GM19238 (cell line): Measurements from ENCODE around the gene RASD2.

Experiments
- DNase-seq: peaks from one replicate; pipeline ENCODE4 v3.0.0; 2011; ENCODE audit warnings: low spot score; ENCODE audit not compliant: insufficient read length

RASD2 gene

DNA sequence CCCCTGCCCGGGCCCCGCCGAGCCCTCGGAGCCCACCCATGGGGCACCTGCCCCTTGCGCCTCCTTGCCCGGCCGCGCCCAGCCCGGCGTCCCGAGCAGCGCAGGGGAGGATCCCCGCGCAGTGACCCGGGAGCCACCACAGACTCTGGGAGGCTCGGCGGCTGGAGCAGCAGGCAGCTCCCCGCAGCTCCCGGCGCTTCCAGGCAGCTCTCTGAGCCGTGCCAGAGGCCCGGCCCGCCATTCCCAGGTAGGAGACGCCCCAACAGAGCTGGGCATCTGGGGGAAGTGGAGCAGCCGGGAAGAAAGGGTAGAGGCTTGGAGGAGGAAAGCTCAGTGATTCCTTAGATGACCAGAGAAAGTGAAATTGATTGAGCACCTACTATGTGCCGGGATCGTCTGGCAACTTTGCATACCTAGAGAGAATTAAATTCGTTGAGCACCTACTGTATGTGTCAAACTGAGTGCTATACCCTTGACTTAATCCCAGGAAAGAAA, 670 bp downstream of the RASD2 start:
- no peak for DNase-seq

DNA sequence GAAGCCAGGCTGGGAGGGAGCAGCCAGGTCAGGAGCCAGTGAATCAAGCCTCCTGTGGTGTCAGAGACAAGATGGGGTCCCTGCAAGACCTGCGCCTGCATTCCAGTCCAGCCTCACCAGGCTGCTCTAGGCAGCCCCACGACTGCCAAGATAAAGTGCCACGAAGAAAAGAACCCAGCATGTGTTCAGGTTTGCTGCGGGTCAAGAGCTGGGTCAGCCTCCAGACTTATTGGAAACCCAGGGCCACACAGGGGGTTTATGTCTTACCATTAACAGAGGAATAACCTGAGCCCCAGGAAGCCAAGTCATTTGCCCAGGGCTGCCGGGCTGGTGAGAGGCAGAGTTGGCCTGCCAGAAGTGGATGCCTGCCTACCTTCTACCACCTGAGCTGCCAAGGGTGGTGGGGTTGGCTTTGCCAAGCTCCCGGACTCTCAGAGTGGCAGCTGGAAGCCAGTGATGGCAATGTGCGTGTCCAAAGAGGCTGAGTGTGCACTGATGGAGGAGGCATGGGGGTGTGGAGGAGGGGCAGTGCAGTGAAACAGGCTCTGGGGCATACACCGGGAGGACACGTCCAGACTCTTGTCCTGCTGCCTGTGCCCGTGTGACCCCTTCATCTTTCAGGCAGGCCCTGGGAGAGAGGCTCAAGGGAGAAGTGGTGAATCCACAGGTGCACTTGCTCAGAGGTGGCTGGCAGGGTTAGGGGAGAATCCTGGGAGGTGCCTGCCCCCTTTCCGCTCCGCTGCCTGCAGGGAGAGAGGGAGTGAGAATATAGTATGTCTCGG, 1.7 kb downstream of the RASD2 start:
- DNase-seq = no peak

DNA sequence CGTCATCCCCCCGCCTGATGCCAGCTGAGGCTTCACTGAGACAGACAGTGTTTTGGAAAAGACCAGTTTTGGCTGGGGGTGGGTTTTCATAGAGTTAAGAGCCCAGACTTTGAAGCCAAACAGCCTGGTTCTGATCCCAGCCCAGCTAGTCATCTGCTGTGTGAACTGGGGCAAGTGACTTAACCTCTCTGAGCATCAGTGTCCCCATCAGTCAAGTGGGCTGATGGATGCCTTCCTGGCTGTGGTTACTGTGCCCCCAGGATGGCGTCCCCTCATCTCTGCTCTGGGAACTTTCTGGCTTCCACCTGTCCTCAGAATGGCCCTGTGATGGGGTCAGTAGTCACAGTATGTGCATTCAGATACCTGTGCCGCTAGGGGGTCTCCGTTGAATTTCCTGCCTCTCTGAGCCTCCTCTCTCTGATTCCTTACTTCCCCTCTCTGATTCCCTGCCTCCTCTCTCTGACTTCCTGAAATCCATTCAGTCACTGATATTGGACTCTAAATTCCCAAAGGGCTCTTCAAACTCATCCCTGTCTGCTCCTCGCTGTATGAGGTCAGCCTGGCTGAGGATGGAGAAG, 2.4 kb downstream of the RASD2 start:
- no peak for DNase-seq

DNA sequence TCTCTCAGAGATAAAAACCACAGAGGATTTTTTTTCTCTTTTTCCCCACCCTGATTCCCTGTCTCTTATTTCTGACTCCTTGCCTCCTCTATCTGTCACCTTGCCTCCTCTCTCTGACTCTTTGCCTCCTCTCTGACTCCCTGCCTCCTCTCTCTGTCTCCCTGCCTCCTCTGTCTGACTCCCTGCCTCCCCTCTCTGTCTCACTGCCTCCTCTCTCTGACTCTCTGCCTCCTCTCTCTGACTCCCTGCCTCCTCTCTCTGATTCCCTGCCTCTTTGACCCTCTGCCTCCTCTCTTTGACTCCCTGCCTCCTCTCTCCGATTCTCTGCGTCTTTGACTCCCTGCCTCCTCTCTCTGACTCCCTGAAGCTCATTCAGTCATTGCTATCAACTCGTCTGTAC, 3.1 kb downstream of the RASD2 start:
- DNase-seq = no peak

DNA sequence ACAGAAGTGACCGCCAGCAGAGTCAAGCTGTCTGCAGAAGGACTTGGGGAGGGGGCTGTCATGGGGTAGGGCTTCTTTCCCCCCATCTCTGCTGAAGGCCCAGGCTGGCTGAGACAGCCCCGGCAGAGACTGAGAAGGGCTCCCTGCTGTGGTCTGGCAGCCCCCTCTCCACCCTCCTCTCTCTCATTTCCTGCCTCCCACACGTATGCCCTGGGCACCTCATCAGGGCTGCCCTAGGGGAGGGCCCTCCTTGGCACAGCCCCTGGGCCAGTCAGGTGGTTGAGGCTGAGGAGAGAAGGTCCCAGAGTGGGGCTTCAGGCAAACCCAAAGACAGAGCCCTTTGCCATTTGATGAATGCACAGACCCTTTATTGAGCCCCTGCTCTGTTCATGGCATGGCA, 3.6 kb downstream of the RASD2 start:
- no peak for DNase-seq

DNA sequence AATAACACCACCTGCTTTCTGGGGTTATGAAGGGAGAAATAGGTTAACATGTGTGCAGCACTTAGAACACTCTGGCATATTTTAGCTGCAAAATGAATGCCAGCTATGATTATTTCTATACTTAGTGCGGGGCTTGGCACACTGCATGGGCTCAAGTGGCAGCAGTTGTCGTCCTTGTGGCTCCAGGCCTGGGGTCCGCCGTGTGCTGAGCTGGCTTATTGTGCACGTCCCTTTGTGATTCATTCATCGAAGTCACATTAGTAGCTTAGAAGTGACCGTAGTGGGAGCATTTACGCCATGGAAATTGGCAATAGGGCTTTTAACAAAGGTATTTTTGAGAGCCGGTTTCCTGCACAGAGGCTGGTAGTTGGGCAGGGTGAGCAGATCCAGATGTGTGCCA, 4.2 kb downstream of the RASD2 start:
- DNase-seq = no peak

DNA sequence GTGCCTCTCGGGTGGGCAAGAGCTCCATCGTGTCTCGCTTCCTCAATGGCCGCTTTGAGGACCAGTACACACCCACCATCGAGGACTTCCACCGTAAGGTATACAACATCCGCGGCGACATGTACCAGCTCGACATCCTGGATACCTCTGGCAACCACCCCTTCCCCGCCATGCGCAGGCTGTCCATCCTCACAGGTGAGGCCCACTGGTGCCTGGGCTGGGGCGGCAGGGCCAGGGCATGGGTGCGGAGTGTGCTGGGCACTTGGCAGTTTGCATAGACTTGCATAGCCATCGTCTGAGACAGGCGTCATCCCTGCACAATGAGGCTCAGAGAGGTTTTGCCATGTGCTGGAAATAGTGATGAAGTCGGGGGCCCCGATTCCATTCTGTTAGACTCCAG, 6.3 kb downstream of the RASD2 start:
- no peak for DNase-seq

DNA sequence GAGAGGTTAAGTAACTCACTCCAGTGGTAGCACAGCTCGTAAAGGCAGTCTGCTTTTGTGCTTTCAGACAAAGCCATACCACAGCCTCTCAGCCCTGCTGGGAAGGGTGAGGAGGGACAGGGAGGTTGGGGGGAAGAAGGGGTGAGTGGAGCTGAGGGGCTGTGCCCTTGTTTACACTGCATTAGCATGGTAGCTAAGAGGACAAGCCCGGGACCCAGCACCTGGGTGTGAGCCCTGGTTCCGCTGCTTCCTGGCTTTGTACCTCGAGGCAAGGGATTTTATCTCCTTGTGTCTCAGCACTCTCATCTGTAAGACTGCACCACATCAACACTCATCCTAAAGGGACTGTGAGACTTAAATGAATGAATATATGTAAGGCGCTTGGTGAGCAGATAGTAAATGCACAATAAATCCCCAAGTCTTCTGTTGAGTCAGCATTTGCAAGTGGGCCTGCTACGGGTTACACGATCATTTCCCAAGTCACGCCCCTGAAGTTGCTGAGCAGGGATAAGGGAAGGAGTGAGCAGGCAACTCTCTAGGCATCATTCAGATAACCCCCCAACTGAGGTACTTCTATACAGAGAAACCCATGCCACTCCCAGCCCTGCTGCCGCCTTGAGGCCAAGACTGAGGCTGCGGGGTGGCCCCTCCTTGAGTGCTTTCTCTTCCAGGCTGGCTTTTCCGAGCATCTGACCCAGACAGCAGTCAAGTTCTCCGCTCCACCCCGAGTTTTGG, 7.5 kb downstream of the RASD2 start:
- DNase-seq = no peak

DNA sequence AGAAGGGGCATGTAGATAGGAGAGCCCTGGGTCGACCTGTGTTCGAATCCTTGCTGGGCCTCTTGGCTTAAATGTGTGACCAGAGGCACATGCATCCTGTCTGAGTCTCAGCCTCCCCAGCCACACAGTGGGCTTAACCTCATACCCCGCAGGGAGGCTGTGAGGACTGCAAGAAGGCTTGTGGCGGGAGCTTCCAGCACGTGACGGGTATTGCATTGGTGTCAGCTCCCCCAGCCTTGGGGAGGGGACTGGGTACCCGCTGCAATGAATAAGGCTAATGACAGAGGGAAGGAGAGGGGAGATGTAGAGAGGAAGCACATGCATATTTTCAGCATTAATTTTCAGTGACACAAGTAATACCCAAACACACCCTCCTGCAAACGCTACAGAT, 8.1 kb downstream of the RASD2 start:
- DNase-seq = no peak

DNA sequence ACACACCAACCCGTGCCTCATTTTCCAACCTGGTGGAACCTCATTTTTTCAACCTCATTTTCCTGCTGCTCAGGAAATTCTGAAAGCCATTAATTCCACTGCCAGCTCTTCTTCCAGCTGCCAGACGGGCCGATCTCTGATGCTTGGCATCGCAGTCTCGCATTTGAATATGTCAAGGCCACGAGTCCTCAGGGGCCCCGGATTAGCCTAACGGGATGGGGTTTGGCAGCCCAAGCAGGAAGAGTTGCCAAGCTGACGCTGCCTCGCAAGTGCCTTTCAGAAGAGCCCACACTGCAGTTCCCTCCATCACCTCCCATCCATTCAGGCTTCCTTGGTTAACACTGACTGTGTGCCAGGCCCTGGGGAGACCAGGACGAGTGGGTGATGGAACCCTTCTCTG, 8.7 kb downstream of the RASD2 start:
- no peak for DNase-seq

DNA sequence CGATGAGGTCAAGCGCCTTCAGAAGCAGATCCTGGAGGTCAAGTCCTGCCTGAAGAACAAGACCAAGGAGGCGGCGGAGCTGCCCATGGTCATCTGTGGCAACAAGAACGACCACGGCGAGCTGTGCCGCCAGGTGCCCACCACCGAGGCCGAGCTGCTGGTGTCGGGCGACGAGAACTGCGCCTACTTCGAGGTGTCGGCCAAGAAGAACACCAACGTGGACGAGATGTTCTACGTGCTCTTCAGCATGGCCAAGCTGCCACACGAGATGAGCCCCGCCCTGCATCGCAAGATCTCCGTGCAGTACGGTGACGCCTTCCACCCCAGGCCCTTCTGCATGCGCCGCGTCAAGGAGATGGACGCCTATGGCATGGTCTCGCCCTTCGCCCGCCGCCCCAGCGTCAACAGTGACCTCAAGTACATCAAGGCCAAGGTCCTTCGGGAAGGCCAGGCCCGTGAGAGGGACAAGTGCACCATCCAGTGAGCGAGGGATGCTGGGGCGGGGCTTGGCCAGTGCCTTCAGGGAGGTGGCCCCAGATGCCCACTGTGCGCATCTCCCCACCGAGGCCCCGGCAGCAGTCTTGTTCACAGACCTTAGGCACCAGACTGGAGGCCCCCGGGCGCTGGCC, 11.0 kb downstream of the RASD2 start:
- no peak for DNase-seq

DNA sequence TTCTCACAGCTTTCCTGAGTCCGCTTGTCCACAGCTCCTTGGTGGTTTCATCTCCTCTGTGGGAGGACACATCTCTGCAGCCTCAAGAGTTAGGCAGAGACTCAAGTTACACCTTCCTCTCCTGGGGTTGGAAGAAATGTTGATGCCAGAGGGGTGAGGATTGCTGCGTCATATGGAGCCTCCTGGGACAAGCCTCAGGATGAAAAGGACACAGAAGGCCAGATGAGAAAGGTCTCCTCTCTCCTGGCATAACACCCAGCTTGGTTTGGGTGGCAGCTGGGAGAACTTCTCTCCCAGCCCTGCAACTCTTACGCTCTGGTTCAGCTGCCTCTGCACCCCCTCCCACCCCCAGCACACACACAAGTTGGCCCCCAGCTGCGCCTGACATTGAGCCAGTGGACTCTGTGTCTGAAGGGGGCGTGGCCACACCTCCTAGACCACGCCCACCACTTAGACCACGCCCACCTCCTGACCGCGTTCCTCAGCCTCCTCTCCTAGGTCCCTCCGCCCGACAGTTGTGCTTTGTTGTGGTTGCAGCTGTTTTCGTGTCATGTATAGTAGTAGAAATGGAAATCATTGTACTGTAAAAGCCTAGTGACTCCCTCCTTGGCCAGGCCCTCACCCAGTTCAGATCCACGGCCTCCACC, 11.7 kb downstream of the RASD2 start:
- DNase-seq = peak; percentile 67

DNA sequence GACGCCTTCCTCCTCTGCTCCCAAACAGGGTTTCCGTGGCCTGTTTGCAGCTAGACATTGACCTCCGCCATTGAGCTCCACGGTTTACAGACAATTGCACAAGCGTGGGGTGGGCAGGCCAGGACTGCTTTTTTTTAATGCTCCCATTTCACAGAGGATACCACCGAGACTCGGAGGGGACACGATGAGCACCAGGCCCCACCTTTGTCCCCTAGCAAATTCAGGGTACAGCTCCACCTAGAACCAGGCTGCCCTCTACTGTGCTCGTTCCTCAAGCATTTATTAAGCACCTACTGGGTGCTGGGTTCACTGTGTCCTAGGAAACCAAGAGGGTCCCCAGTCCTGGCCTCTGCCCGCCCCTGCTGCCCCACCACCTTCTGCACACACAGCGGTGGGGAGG, 12.2 kb downstream of the RASD2 start:
- DNase-seq = no peak

DNA sequence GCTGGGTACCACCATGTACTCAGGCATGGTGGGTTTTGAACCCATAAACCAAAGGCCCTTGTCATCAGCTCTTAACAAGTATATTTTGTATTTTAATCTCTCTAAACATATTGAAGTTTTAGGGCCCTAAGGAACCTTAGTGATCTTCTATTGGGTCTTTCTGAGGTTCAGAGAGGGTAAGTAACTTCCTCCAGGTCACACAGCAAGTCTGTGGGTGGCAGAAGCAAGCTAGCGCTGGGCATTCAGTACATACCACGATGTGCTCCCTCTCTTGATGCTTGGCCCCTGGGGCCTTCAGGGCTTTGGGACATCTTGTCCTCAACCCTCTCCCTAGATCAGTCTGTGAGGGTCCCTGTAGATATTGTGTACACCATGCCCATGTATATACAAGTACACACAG, 12.7 kb downstream of the RASD2 start:
- no peak for DNase-seq

DNA sequence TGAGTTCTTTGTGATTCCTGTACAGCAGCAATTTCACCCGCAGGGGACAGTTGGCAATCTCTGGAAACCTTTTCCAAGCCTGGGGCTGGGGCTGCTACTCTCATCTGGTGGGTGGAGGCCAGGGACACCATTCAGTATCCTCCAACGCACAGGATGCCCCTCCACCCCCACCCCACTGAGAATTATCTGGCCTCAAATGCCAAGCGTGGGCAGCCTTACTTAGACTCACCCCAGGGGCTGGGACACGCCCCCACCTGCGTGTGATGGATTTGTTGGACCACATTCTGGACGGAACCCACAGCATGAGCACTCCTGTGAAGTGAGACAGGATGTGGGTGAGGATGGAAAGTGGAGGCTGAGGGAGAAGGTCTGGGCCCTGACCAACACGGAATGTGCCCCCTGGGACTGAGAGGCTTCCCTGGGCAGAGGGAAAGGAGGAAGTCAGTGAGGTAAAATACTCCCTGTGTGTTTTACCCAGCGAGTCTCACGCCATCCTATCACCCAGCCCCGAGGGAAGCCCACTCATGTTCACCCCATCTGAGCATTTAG, 13.7 kb downstream of the RASD2 start:
- no peak for DNase-seq

DNA sequence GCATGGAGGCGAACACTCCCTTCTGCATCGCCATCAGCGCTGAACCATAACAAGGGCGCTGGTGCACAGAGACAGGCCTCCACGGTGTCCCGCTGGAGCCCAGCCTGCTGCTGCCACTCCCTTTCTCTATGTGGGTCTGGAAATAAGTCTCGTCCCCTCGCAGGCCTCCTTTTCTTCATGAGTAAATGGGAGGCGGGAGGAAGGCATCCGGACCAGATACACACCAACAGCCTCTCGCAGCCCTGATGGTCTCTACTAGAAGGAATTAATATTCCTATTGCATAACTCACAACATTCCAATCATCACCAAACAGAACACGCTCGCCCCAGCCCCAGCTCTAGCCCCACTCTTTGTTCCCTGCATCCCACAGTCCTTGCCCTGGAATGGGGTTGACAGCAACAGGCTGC, 14.9 kb downstream of the RASD2 start:
- no peak for DNase-seq

DNA sequence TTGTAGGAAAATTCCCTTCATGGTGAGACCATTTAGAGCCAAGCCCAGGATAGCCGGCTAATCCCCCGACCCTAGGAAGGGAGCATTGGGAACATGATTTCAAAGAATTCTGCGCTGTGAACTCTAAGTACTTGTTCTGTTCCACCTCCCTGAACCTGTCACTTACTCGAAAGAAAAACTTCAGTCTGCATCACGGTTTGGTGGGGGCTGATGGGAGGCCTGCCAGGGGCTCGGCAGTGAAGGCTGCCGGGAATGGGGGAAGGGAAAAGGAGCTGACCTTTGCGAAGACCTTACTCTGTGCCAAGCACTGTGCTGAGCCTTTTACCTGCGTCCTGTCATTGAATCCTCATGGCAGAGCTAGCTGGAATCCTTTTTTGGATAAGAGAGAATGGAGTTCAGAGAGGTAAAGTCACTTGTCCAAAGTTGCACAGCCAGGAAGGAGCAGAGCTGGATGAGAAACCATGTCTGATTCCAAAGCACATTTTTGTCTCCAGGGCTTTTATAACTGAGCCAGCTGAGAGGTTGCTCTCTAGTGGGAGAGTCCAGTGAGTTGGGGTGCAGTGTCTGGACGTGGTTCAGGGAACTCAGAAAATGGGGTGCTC, 15.4 kb downstream of the RASD2 start:
- DNase-seq = no peak

DNA sequence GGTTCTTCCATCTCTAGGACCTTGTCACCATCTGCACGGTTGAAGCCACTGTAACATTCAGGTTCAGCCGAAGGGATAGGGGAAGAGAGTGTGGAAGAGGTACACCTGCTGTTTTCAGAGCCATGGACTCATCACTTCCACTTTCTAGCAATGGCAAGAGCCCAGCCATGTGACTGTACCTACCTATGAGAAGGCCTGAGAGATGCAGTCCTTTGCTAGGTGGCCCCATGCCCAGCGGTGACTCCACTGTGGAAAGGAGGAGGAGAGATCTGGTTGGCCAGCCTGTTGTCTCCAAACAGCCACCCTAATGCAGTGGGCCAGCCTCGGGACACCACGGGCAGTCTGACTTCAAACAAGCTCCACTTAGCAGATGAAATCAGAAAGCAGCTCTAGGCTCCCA, 16.0 kb downstream of the RASD2 start:
- DNase-seq = no peak

DNA sequence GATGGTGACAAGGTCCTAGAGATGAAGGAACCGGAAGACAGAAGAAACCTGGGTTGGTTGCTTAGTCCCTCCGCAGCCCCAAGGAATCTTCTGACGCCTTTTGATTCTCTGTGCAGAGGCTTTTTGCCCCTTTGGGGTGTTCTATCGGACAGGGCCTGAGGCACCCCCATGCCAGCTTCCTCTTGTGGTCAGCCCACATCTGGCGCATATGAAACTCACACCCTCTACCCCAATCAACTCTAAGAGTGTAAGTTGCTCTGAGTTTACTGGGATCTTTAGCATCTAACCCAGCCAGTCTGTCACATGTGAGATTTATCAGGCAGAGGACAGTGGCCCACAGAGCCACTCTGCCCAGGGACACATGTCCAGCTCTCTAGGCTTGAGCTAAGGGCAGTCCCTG, 17.4 kb downstream of the RASD2 start:
- DNase-seq = no peak

DNA sequence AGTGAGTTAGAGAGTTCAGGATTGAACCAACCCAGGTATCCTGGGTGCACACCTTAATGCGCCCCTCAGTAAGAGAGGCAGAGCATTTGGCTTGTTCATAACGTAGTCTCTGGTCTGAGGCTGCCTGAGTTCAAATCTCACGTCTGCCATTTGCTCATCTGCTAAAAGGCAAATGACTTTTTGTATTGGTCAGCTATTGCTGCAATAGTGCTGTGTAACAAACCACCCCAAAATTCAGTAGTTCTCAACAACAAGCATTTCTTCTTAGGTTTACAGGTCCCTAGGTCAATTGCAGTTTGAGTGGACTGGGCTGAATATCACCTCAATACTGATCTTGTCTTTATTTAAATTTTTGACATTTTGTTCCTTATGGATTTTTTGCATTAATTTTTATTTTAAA, 18.1 kb downstream of the RASD2 start:
- no peak for DNase-seq
